Measurements from ENCODE around the gene CALHM1. TPM values are rescaled to one million over a fixed set of nuclear protein-coding genes. Genes with fewer than 3 reads are reported as not detected.

CALHM1 gene
- total and polyA plus RNA-seq, 2 of the 13 experiments (the other 11 are each of a cell fraction or from before 2014, with no cell fraction given): 0.04 TPM; not detected in 1

- intact Hi-C loops (cut with micrococcal nuclease; ENCODE audit: unreplicated experiment) (no loop called here), in situ Hi-C loops (cut with HindIII; ENCODE audit: extremely low pct_ligation_motif_present, low pct_unique_long_range_greater_than_20kb) (no loop called here)
- ATAC-seq (no peak), DNase-seq (ENCODE audit: low spot score) (no peak), FAIRE-seq (no peak)
- Histone ChIP-seq H3K9me3 (ENCODE audit: low read length) (no peaks in the 10 kb centered on the region), H2AFZ (ENCODE audit: low read length) (no peak overlapping the region), H3K27ac (ENCODE audit: extremely low read length, insufficient read depth, low read length) (no peak overlapping the region), H3K27me3 (ENCODE audit: control insufficient read depth in 1 of 2, insufficient read depth in 2 of 2, low read length in 2 of 2) (no peaks in the 10 kb centered on the region), H4K20me1 (ENCODE audit: insufficient read depth, low read length) (no peaks in the 10 kb centered on the region), H3K4me3 (replicated peaks in 1 of 3; ENCODE audit: insufficient read depth in 1 of 3, low read depth in 2 of 3, low read length in 3 of 3) (no peak overlapping the region), H3K9ac (ENCODE audit: insufficient read depth, low read depth, low read length) (no peak overlapping the region), H3K36me3 (replicated peaks in 1 of 2; ENCODE audit: control insufficient read depth in 1 of 2, insufficient read depth in 2 of 2, low read length in 2 of 2) (peaks cover 29 to 76% of the 10 kb centered on the region in 2 experiments), H3K79me2 (ENCODE audit: insufficient read depth, low read length) (no peaks in the 10 kb centered on the region), H3K4me1 (ENCODE audit: insufficient read depth, low read length) (peaks cover 7% of the 10 kb centered on the region; the same call in 1 of the 2 replicates), H3K4me2 (ENCODE audit: low read depth, low read length) (no peak overlapping the region)
- WGBS (ENCODE audit: low lambda C conversion rate): 93% methylated on average over 5 of the region's 5 CpGs
- no peak for TF ChIP-seq SAFB2 (CRISPR knock-in tag; IDR thresholded peaks at IDR 0.05; ENCODE audit: borderline replicate concordance, low read depth)
- no peak for TF ChIP-seq ZMYM3 (CRISPR knock-in tag; IDR thresholded peaks at IDR 0.05)
- ChIA-PET CTCF (ENCODE audit: low intra/inter-chr PET ratio, low total read pairs) (no interaction called here), POLR2A (no interaction called here)
- no TSS peak for BruUV-seq (replicated peaks)
Measured at GRCh38 chr10:103428989-103429643, 29.6 kb downstream of the CALHM1 start.

GRCh38 chr10:103427866-103428265, 30.8 kb downstream of the CALHM1 start:
- TF ChIP-seq ARID3A (IDR thresholded peaks at IDR 0.05; ENCODE audit: low read depth, low read length) (no peak), RARG (CRISPR knock-in tag; IDR thresholded peaks at IDR 0.05; ENCODE audit: low read depth) (no peak), TOPORS (CRISPR knock-in tag; IDR thresholded peaks at IDR 0.05) (no peak), ATF7-NPFF (CRISPR knock-in tag; IDR thresholded peaks at IDR 0.05; ENCODE audit: low read depth) (no peak), NFKBIZ (CRISPR knock-in tag; IDR thresholded peaks at IDR 0.05) (no peak), ARNTL (CRISPR knock-in tag; IDR thresholded peaks at IDR 0.05) (no peak), ZNF468 (CRISPR knock-in tag; IDR thresholded peaks at IDR 0.05) (no peak), MTF1 (CRISPR knock-in tag; IDR thresholded peaks at IDR 0.05) (no peak), NRL (CRISPR knock-in tag; IDR thresholded peaks at IDR 0.05; ENCODE audit: borderline replicate concordance) (no peak), RFXANK (CRISPR knock-in tag; IDR thresholded peaks at IDR 0.05) (no peak), ZNF296 (CRISPR knock-in tag; conservative IDR thresholded peaks at IDR 0.05) (no peak), ZNF737 (CRISPR knock-in tag; IDR thresholded peaks at IDR 0.05; ENCODE audit: borderline replicate concordance) (no peak), ZFY (CRISPR knock-in tag; IDR thresholded peaks at IDR 0.05) (no peak), TP53 (CRISPR knock-in tag; conservative IDR thresholded peaks at IDR 0.05) (no peak), ZBTB2 (CRISPR knock-in tag; IDR thresholded peaks at IDR 0.05; ENCODE audit: low read depth) (no peak)
- WGBS (ENCODE audit: low lambda C conversion rate): 98% methylated on average over 9 of the region's 9 CpGs
- no peak for ATAC-seq
- no peak for FAIRE-seq
- no peaks in the 10 kb centered on the region for H3K9me3 ChIP-seq (ENCODE audit: low read length)
- H2AFZ ChIP-seq (ENCODE audit: low read length): no peak overlapping the region
- peaks cover 8% of the 10 kb centered on the region for H3K4me1 ChIP-seq (ENCODE audit: insufficient read depth, low read length)
- CTCF ChIA-PET (ENCODE audit: low intra/inter-chr PET ratio, low total read pairs): no interaction called here
- peaks cover 27 to 77% of the 10 kb centered on the region in 2 experiments for H3K36me3 ChIP-seq (replicated peaks in 1 of 2; ENCODE audit: control insufficient read depth in 1 of 2, insufficient read depth in 2 of 2, low read length in 2 of 2)
- no TSS peak for BruUV-seq (replicated peaks)
- POLR2A ChIA-PET: no interaction called here
- no peak for DNase-seq (ENCODE audit: low spot score)
- H4K20me1 ChIP-seq (ENCODE audit: insufficient read depth, low read length): no peaks in the 10 kb centered on the region
- intact Hi-C loops (cut with micrococcal nuclease; ENCODE audit: unreplicated experiment): no loop called here
- H3K27ac ChIP-seq (ENCODE audit: extremely low read length, insufficient read depth, low read length): no peak overlapping the region
- in situ Hi-C loops (cut with HindIII; ENCODE audit: extremely low pct_ligation_motif_present, low pct_unique_long_range_greater_than_20kb): no loop called here
- no peaks in the 10 kb centered on the region for H3K79me2 ChIP-seq (ENCODE audit: insufficient read depth, low read length)
- H3K9ac ChIP-seq (ENCODE audit: insufficient read depth, low read depth, low read length): no peak overlapping the region
- H3K4me2 ChIP-seq (ENCODE audit: low read depth, low read length): no peak overlapping the region
- no peak overlapping the region for H3K4me3 ChIP-seq (replicated peaks in 1 of 3; ENCODE audit: insufficient read depth in 1 of 3, low read depth in 2 of 3, low read length in 3 of 3)
- no peaks in the 10 kb centered on the region for H3K27me3 ChIP-seq (ENCODE audit: control insufficient read depth in 1 of 2, insufficient read depth in 2 of 2, low read length in 2 of 2)

Measured in HepG2 (cell line).